Mesothelial cell of epicardium (in vitro differentiated cells): ENCODE measurements around the gene SLC12A3. TPM values are rescaled to one million over a fixed set of nuclear protein-coding genes. Genes with fewer than 3 reads are reported as not detected.

Experiments used
- DNase-seq, 2 experiments: peaks; one replicate each; pipeline ENCODE4 v3.0.0; 2021; ENCODE audit warnings: low spot score in 2 of 2; ENCODE audit not compliant: unreplicated experiment in 2 of 2
- H3K27ac Mint-ChIP-seq: 2 replicates; pipeline ENCODE4 v1.8.0; 2021; ENCODE audit warnings: mixed read lengths
- H3K27me3 Mint-ChIP-seq: 2 replicates; pipeline ENCODE4 v1.8.0; 2021; ENCODE audit warnings: low read depth, mixed read lengths
- H3K36me3 Mint-ChIP-seq: 2 replicates; pipeline ENCODE4 v1.8.0; 2021; ENCODE audit warnings: mixed read lengths
- H3K4me1 Mint-ChIP-seq: 2 replicates; pipeline ENCODE4 v1.8.0; 2021; ENCODE audit warnings: mixed read lengths
- H3K4me3 Mint-ChIP-seq: 2 replicates; pipeline ENCODE4 v1.8.0; 2021; ENCODE audit warnings: mild to moderate bottlenecking, moderate library complexity, mixed read lengths
- H3K9me3 Mint-ChIP-seq: 2 replicates; pipeline ENCODE4 v1.8.0; 2021; ENCODE audit warnings: mixed read lengths
- CTCF ChIP-seq: fragments of 200-600 bp; sonication (generic); IDR thresholded peaks from one replicate; pipeline ENCODE4 v1.5.0; 2021; ENCODE audit warnings: antibody characterized with exemption; ENCODE audit not compliant: unreplicated experiment
- total RNA-seq: library from RNA; stranded (reverse); gene quantifications from 3 replicates; pipeline ENCODE4 v1.2.1, GENCODE V29; 2021

Gene SLC12A3
- total RNA-seq, 1 donor from 2014 or later: not detected

DNA sequence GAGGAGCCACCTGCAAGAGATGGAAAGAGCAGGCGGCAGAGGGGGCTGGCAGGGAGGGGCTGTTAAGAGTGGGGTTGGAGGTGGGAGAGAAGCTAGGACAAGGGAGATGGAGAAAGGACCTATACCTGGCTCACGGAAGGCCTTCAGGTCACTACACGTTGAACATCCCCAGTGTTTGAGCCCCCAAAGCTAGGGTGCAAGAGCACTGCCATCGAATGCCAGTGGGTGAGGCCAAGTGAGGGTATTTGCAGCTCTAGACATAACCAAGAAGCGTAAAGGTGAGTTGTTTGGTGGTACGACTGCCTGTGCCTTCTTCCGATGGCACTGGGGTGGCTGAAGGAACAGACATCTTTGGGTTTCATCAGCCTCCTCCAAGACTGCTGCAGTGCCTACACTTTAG is 49.9 kb downstream of the SLC12A3 start:
- Mint-ChIP-seq H3K4me3 (no peak overlapping the region), H3K9me3 (no peaks in the 10 kb centered on the region), H3K4me1 (peaks cover 68% of the 10 kb centered on the region), H3K36me3 (no peaks in the 10 kb centered on the region), H3K27ac (no peak overlapping the region), H3K27me3 (no peaks in the 10 kb centered on the region)
- no peak for TF ChIP-seq CTCF
- DNase-seq: no peak

DNA sequence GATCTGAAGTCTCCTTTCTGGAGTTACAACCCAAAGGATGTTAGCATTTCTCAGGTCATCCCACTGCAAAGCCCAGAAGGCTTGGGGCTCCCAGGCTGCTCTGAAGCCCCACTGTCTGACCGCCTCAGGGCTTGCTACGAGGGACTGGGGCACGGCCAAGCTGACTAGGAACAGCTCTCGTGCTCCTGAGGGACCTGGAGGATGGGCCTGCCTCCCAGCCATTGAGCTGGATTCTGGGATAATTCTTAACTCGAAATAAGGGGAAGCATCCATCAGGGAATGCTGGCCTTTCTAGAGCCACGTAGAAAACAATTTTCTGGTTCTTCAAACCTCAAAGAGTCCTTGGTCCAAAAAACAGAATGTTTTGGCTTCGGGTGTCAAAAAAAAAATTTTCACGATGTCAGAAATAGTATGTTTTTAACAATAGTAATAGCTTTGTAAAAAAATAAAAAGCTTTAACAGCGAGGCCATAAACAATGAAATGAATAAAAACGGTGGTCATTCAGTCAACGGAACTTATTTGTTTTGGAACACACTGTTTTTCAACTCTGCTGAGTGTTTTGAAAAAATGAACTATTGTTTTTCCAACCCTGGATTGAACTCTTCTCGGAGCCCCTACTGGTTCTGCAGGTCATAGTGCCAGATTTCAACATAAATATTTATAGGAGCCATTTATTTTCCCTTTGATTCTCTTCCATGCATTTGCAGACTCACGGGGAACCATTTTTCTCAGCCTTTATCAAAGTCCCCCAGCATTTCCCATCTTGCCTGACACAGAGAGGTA is 50.5 kb downstream of the SLC12A3 start:
- no peak overlapping the region for H3K4me3 Mint-ChIP-seq
- no peaks in the 10 kb centered on the region for H3K27me3 Mint-ChIP-seq
- no peaks in the 10 kb centered on the region for H3K36me3 Mint-ChIP-seq
- peak overlapping the region; percentile 62 for H3K27ac Mint-ChIP-seq
- H3K4me1 Mint-ChIP-seq: peaks cover 63% of the 10 kb centered on the region
- H3K9me3 Mint-ChIP-seq: no peaks in the 10 kb centered on the region
- no peak for TF ChIP-seq CTCF
- no peak for DNase-seq

DNA sequence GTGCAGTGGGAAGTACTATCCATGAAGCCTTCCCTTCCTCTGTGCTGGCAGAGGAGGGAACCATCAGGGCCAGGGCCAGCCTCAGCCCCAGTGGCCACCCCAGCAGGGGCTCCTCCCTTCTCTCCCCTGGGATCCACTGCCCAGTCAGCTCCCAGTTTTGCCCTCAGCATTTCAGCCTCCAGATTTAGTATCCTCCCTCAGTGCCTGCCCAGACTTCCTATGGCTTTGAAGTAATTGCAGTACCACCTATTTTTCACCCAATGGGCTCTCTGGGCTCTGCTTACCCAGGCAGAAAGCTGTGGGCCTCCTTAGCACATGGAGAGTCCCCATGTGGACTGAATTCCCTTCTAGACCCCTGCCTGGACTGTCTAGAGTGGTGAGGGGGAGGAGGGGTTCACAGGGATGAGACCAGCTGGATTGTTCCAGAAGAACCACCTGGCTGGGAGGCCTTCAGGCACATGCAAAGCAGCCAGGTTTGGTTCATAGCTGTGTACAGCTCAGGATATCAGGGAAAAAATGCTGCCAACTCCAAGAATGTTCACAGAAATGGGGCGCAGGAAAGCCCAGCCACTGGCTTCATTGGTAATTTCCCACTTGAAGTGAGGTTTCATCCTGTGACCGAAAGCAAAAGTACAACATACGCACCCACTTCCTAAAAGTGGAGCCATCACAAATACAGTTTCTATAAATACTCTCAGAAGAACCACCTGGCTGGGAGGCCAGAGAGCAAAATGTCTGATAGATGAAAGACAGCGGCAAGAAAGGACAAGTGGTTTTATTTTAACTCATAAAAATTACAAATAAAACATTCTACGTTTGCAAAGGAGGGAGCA is 51.8 kb downstream of the SLC12A3 start:
- H3K27me3 Mint-ChIP-seq: no peaks in the 10 kb centered on the region
- H3K4me1 Mint-ChIP-seq: peaks cover 60% of the 10 kb centered on the region
- no peak overlapping the region for H3K4me3 Mint-ChIP-seq
- no peak for TF ChIP-seq CTCF
- peak overlapping the region; percentile 63 for H3K27ac Mint-ChIP-seq
- no peaks in the 10 kb centered on the region for H3K36me3 Mint-ChIP-seq
- no peak for DNase-seq
- no peaks in the 10 kb centered on the region for H3K9me3 Mint-ChIP-seq

GRCh38 chr16:56918467-56919012 is 53.5 kb downstream of the SLC12A3 start:
- TF ChIP-seq CTCF: no peak
- DNase-seq: no peak
- H3K4me1 Mint-ChIP-seq: peaks cover 44% of the 10 kb centered on the region

GRCh38 chr16:56919099-56919800 is 54.2 kb downstream of the SLC12A3 start:
- H3K36me3 Mint-ChIP-seq: no peaks in the 10 kb centered on the region
- H3K4me3 Mint-ChIP-seq: no peak overlapping the region
- no peak for TF ChIP-seq CTCF
- H3K27me3 Mint-ChIP-seq: no peaks in the 10 kb centered on the region
- peak overlapping the region; percentile 6 for H3K27ac Mint-ChIP-seq
- peaks cover 44% of the 10 kb centered on the region for H3K4me1 Mint-ChIP-seq
- no peaks in the 10 kb centered on the region for H3K9me3 Mint-ChIP-seq
- no peak for DNase-seq

More at GRCh38 chr16:56918467-56919012, 53.5 kb downstream of the SLC12A3 start:
- Mint-ChIP-seq H3K9me3 (no peaks in the 10 kb centered on the region), H3K4me3 (no peak overlapping the region), H3K36me3 (no peaks in the 10 kb centered on the region), H3K27me3 (no peaks in the 10 kb centered on the region), H3K27ac (no peak overlapping the region)
